Small intestine (tissue), 7 donors: Measurements from ENCODE around the gene SASH1. TPM values are rescaled to one million over a fixed set of nuclear protein-coding genes. Genes with fewer than 3 reads are reported as not detected.
A peak's percentile ranks its signal among the peaks of the same experiment; 100 is the strongest.
"Not testable (repeated sequence)": the region's sequence is repeated elsewhere in the genome, so short reads cannot be mapped to it uniquely, and the experiment has no call there.

Experiments
- DNase-seq, 2 donors: peaks; one replicate each; pipeline versions ENCODE4 v3.0.0 to v3.0.0-alpha.2; 2013
- FAIRE-seq: peaks from 2 replicates; lab custom pipeline; 2012; peaks lifted over from hg19 to GRCh38; lab: Jason Lieb, UNC
- H3K27ac ChIP-seq, 3 donors: one replicate each; pipeline ENCODE4 v1.5.1; 2013; ENCODE audit warnings: low read length in 2 of 3, mild to moderate bottlenecking in 2 of 3, control low read depth in 1 of 3, inconsistent platforms in 1 of 3, low read depth in 1 of 3, moderate library complexity in 1 of 3
- H3K27me3 ChIP-seq, 3 donors: one replicate each; pipeline ENCODE4 v1.6.1; 2013; ENCODE audit warnings: low read length in 3 of 3, inconsistent platforms in 1 of 3; ENCODE audit not compliant: control insufficient read depth in 3 of 3, insufficient read depth in 3 of 3
- H3K36me3 ChIP-seq, 3 donors: one replicate each; pipeline ENCODE4 v1.6.1; 2013; ENCODE audit warnings: low read length in 3 of 3, inconsistent platforms in 1 of 3, low read depth in 1 of 3, mild to moderate bottlenecking in 1 of 3, moderate library complexity in 1 of 3; ENCODE audit not compliant: control insufficient read depth in 3 of 3, insufficient read depth in 2 of 3
- H3K4me1 ChIP-seq, 3 donors: one replicate each; pipeline ENCODE4 v1.6.1; 2013; ENCODE audit warnings: low read length in 2 of 3, inconsistent platforms in 1 of 3, low read depth in 1 of 3, mild to moderate bottlenecking in 1 of 3, moderate library complexity in 1 of 3; ENCODE audit not compliant: control insufficient read depth in 3 of 3, insufficient read depth in 2 of 3
- H3K4me3 ChIP-seq, 3 donors: one replicate each; pipeline ENCODE4 v1.5.1; 2013; ENCODE audit warnings: low read length in 3 of 3, control low read depth in 1 of 3, inconsistent platforms in 1 of 3, low read depth in 1 of 3, mild to moderate bottlenecking in 1 of 3, moderate library complexity in 1 of 3
- H3K9me3 ChIP-seq, 2 donors: one replicate each; pipeline ENCODE4 v1.6.1; 2013; ENCODE audit warnings: low read depth in 1 of 2, low read length in 1 of 2; ENCODE audit not compliant: control insufficient read depth in 2 of 2, insufficient read depth in 1 of 2
- WGBS, 3 donors: extraction: QIAGEN DNeasy Blood & Tissue Kit; methylation state at CpG; one replicate each; pipeline ENCODE4 v1.1.7; 2013; 5-methylcytosine and 5-hydroxymethylcytosine counted together
- polyA plus RNA-seq, 4 donors: library from polyadenylated mRNA; stranded (reverse) in 3 of 4; unstranded in 1 of 4; fragments of 200-250 nt in 3 of 4; fragments of 120-200 nt in 1 of 4; gene quantifications; one replicate each; pipeline versions ENCODE4 v1.2.1 to v1.2.3, GENCODE V29; 2013
- donor health status: healthy with polysubstance abuse.
- donor health status: control.
- donor health status: control.
- donor health status: Bipolar disorder and iron deficiency.
- donor health status: healthy.

Gene SASH1
- polyA plus RNA-seq, 4 donors, result 1.3 to 16.1 (median 8.0) TPM

GRCh38 chr6:148577687-148578488, 235.2 kb downstream of the SASH1 start:
- WGBS, 3 donors, result 4 to 8% (median 5%) methylated on average over 7 of the region's 7 CpGs
- Histone ChIP-seq H3K27me3 (no peaks in the 10 kb centered on the region), H3K9me3 (no peaks in the 10 kb centered on the region), H3K36me3 (no peaks in the 10 kb centered on the region), H3K27ac (no peak overlapping the region), H3K4me1 (no peaks in the 10 kb centered on the region), H3K4me3 (no peak overlapping the region)
- DNase-seq, result peak; percentile 40 to 69
- peak; percentile 90 for FAIRE-seq

GRCh38 chr6:148578489-148578814, 235.8 kb downstream of the SASH1 start:
- DNase-seq (no peak), FAIRE-seq (no peak)
- 51 to 66% (median 66%) methylated on average over 5 of the region's 5 CpGs for WGBS, 3 donors
- Histone ChIP-seq H3K27me3 (no peaks in the 10 kb centered on the region), H3K36me3 (no peaks in the 10 kb centered on the region), H3K4me3 (no peak overlapping the region), H3K4me1 (no peaks in the 10 kb centered on the region), H3K27ac (no peak overlapping the region), H3K9me3 (no peaks in the 10 kb centered on the region)

- no peak overlapping the region for H3K27ac ChIP-seq
- no peak for DNase-seq
- FAIRE-seq, result no peak
- no peaks in the 10 kb centered on the region for H3K4me1 ChIP-seq
- H3K27me3 ChIP-seq, result no peaks in the 10 kb centered on the region
- H3K36me3 ChIP-seq, result no peaks in the 10 kb centered on the region
- H3K4me3 ChIP-seq, result no peak overlapping the region
- no peaks in the 10 kb centered on the region for H3K9me3 ChIP-seq
- WGBS, 3 donors, result 47 to 74% (median 65%) methylated on average over 4 of the region's 4 CpGs
These were observed 236.4 kb downstream of the SASH1 start for GRCh38 chr6:148578837-148579565.

DNA sequence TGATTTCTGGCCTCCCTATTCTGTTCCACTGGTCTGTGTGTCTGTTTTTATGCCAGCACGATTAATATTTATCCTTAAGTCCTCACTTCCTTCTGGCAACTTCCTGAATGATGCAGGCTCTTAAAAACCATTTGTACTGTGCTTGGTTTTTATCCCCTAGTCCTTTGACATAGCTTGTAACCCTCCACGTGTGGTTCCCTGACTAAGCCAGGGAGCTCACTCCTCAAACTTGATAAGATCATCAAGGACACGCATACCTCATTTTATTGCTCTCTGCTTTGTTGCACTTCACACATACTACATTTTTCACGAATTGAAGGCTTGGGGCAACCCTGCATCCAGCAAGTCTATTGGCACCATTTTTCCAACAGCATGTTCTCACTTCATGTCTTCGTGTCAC, 237.8 kb downstream of the SASH1 start:
- FAIRE-seq, result no peak
- Histone ChIP-seq H3K27me3 (no peaks in the 10 kb centered on the region), H3K27ac (no peak overlapping the region), H3K4me3 (no peak overlapping the region), H3K9me3 (no peaks in the 10 kb centered on the region), H3K36me3 (no peaks in the 10 kb centered on the region), H3K4me1 (no peaks in the 10 kb centered on the region)
- DNase-seq, result no peak
- WGBS, 3 donors, result 33 to 58% (median 46%) methylated on average over 5 of the region's 5 CpGs

DNA sequence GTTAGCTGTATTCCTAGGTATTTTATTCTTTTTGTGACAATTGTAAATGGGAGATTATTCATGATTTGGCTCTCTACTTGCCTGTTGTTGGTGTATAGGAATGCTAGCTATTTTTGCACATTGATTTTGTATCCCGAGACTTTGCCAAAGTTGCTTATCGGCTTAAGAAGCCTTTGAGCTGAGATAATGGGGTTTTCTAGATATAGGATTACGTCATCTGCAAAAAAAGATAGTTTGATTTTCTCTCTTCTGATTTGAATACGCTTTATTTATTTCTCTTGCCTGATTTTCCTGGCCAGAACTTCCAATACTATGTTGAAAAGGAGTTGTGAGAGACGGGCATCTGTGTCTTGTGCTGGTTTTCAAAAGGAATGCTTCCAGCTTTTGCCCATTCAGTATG, 241.0 kb downstream of the SASH1 start:
- no peaks in the 10 kb centered on the region for H3K27me3 ChIP-seq
- WGBS, 3 donors, result 76 to 87% (median 86%) methylated on average over 5 of the region's 5 CpGs
- no peak overlapping the region for H3K27ac ChIP-seq
- H3K36me3 ChIP-seq, result no peaks in the 10 kb centered on the region
- no peaks in the 10 kb centered on the region for H3K4me1 ChIP-seq
- no peak overlapping the region for H3K4me3 ChIP-seq
- DNase-seq, result no peak
- no peak for FAIRE-seq
- H3K9me3 ChIP-seq, result peaks cover 0 to 6% of the 10 kb centered on the region in 2 donors

- not testable (repeated sequence) for H3K4me3 ChIP-seq, H3K27me3 ChIP-seq, H3K27ac ChIP-seq, FAIRE-seq, DNase-seq, H3K36me3 ChIP-seq, H3K4me1 ChIP-seq, H3K9me3 ChIP-seq
- 92 to 95% (median 92%) methylated on average over 1 of the region's 1 CpG for WGBS, 3 donors
These were observed 243.0 kb downstream of the SASH1 start for GRCh38 chr6:148585641-148586040.

GRCh38 chr6:148590883-148591282, 248.2 kb downstream of the SASH1 start:
- FAIRE-seq (no peak), DNase-seq (no peak)
- 68 to 92% (median 84%) methylated on average over 6 of the region's 6 CpGs for WGBS, 3 donors
- no peaks in the 10 kb centered on the region for H3K4me1 ChIP-seq
- H3K9me3 ChIP-seq, result peaks cover 0 to 12% of the 10 kb centered on the region in 2 donors
- H3K4me3 ChIP-seq, result no peak overlapping the region
- no peaks in the 10 kb centered on the region for H3K36me3 ChIP-seq
- H3K27ac ChIP-seq, result no peak overlapping the region
- H3K27me3 ChIP-seq, result peaks cover 0 to 2% (median 0%) of the 10 kb centered on the region in 3 donors

DNA sequence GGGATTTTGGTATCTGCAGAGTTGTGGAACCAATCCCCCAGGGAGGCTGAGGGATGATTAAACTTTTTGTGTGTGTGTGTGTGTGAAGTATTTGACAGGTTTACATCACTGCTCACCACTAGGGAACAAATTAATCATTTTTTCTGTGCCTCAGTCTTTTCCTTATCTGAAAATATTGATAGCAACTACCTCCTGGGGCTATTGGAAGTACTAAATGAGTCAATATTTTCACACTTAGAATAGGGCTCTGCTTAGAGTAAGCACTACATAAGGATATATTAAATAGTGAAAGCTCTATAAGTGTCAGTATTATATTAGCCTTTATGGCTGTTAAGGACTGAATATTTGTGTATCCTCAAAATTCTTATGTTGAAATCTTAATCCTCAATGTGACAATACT, 249.0 kb downstream of the SASH1 start:
- DNase-seq (no peak), FAIRE-seq (no peak)
- Histone ChIP-seq H3K27ac (no peak overlapping the region), H3K27me3 (peaks cover 0 to 2% (median 0%) of the 10 kb centered on the region in 3 donors), H3K9me3 (peaks cover 0 to 12% of the 10 kb centered on the region in 2 donors), H3K4me1 (no peaks in the 10 kb centered on the region), H3K36me3 (no peaks in the 10 kb centered on the region), H3K4me3 (no peak overlapping the region)
